IMR-90 (cell line): ENCODE measurements around the gene BCAP31. TPM values are rescaled to one million over a fixed set of nuclear protein-coding genes. Genes with fewer than 3 reads are reported as not detected.

Experiments used
- ATAC-seq: fragments of 200-7000 bp; cut with Tn5 transposase; 2 replicates; pipeline ENCODE4 v1.9.1; 2020; ENCODE audit warnings: low read depth, mild to moderate bottlenecking, moderate library complexity
- BruUV-seq: library from RNA; stranded (reverse); fragments of 400-500 nt; replicated peaks from 2 replicates; lab custom pipeline; 2021; lab: Mats Ljungman, UMichigan
- CTCF ChIA-PET: fragments of 300-600 bp; formaldehyde crosslinking; extraction: SDS; loops from one replicate; lab custom pipeline; 2021; ENCODE audit warnings: antibody characterized with exemption; lab: Yijun Ruan, JAX
- POLR2A ChIA-PET: fragments of 300-600 bp; sonication (Branson Sonifier 250); formaldehyde crosslinking; loops from one replicate; lab custom pipeline; 2022; ENCODE audit warnings: antibody characterized with exemption; ENCODE audit not compliant: unreplicated experiment; lab: Charles Lee
- DNase-seq: peaks from one replicate; pipeline ENCODE4 v3.0.0; 2013
- H2AFZ ChIP-seq: replicated peaks from 2 replicates; pipeline ENCODE3; 2013; ENCODE audit warnings: low read length, mild to moderate bottlenecking; ENCODE audit not compliant: poor library complexity
- H2AK5ac ChIP-seq: 2 replicates; pipeline ENCODE4 v1.6.1; 2013; ENCODE audit warnings: low read depth, low read length, inconsistent platforms
- H2AK9ac ChIP-seq: replicated peaks from 2 replicates; pipeline ENCODE3; 2013; ENCODE audit warnings: mild to moderate bottlenecking, low read depth, low read length, moderate library complexity; ENCODE audit not compliant: poor library complexity
- H2BK120ac ChIP-seq: 2 replicates; pipeline ENCODE4 v1.6.1; 2013; ENCODE audit warnings: low read depth, low read length, inconsistent platforms
- H2BK15ac ChIP-seq: 3 replicates; pipeline ENCODE4 v1.6.1; 2013; ENCODE audit warnings: low read depth, low read length, inconsistent platforms
- H2BK20ac ChIP-seq: 2 replicates; pipeline ENCODE4 v1.6.1; 2013; ENCODE audit warnings: low read depth, mild to moderate bottlenecking, inconsistent platforms, low read length, moderate library complexity
- H2BK5ac ChIP-seq: 2 replicates; pipeline ENCODE4 v1.6.1; 2013; ENCODE audit warnings: mild to moderate bottlenecking, low read depth, low read length, inconsistent platforms; ENCODE audit not compliant: poor library complexity, severe bottlenecking
- H3K14ac ChIP-seq: replicated peaks from 2 replicates; pipeline ENCODE4 v1.6.1; 2013; ENCODE audit warnings: low read depth, low read length, inconsistent platforms
- H3K18ac ChIP-seq: 2 replicates; pipeline ENCODE4 v1.6.1; 2013; ENCODE audit warnings: low read depth, low read length, control low read depth
- H3K23ac ChIP-seq: 2 replicates; pipeline ENCODE4 v1.6.1; 2013; ENCODE audit warnings: low read depth, low read length, inconsistent platforms
- H3K27ac ChIP-seq: 2 replicates; pipeline ENCODE4 v1.5.1; 2013; ENCODE audit warnings: mild to moderate bottlenecking, control low read depth, low read length; ENCODE audit not compliant: insufficient read depth
- H3K27me3 ChIP-seq: 2 replicates; pipeline ENCODE4 v1.6.1; 2013; ENCODE audit warnings: low read length; ENCODE audit not compliant: control insufficient read depth, insufficient read depth
- H3K36me3 ChIP-seq: 2 replicates; pipeline ENCODE4 v1.6.1; 2013; ENCODE audit warnings: low read length, mixed read lengths; ENCODE audit not compliant: control insufficient read depth, insufficient read depth
- H3K4ac ChIP-seq: 2 replicates; pipeline ENCODE4 v1.6.1; 2013; ENCODE audit warnings: low read depth, low read length, inconsistent platforms
- H3K4me1 ChIP-seq: 2 replicates; pipeline ENCODE4 v1.6.1; 2013; ENCODE audit warnings: low read length, mixed read lengths; ENCODE audit not compliant: control insufficient read depth, insufficient read depth
- H3K4me2 ChIP-seq: 2 replicates; pipeline ENCODE4 v1.6.1; 2013; ENCODE audit warnings: low read depth, mild to moderate bottlenecking, control low read depth, low read length, moderate library complexity
- H3K4me3 ChIP-seq: 2 replicates; pipeline ENCODE4 v1.5.1; 2013; ENCODE audit warnings: low read depth, mild to moderate bottlenecking, control low read depth, low read length, moderate library complexity; ENCODE audit not compliant: insufficient read depth
- H3K56ac ChIP-seq: 2 replicates; pipeline ENCODE4 v1.6.1; 2013; ENCODE audit warnings: low read length, inconsistent platforms; ENCODE audit not compliant: insufficient read depth; ENCODE audit errors: extremely low read depth
- H3K79me1 ChIP-seq, 2 experiments: 2 replicates each; pipeline ENCODE4 v1.6.1; 2013; ENCODE audit warnings: low read length in 2 of 2, inconsistent platforms in 1 of 2, low read depth in 1 of 2
- H3K9ac ChIP-seq: 2 replicates; pipeline ENCODE4 v1.6.1; 2013; ENCODE audit warnings: low read depth, low read length, control low read depth
- H3K9me1 ChIP-seq: 2 replicates; pipeline ENCODE4 v1.6.1; 2013; ENCODE audit warnings: low read length, inconsistent platforms; ENCODE audit not compliant: insufficient read depth
- H3K9me3 ChIP-seq: 2 replicates; pipeline ENCODE4 v1.6.1; 2013; ENCODE audit warnings: low read length; ENCODE audit not compliant: control insufficient read depth, insufficient read depth
- H4K20me1 ChIP-seq: 2 replicates; pipeline ENCODE4 v1.6.1; 2013; ENCODE audit warnings: low read length, inconsistent platforms; ENCODE audit not compliant: insufficient read depth
- H4K5ac ChIP-seq: 2 replicates; pipeline ENCODE4 v1.6.1; 2013; ENCODE audit warnings: mild to moderate bottlenecking, low read depth, low read length, control low read depth
- H4K8ac ChIP-seq, 2 experiments: 2 replicates each; pipeline ENCODE4 v1.6.1; 2013; ENCODE audit warnings: low read depth in 2 of 2, low read length in 2 of 2, control low read depth in 1 of 2, inconsistent platforms in 1 of 2
- H4K91ac ChIP-seq: 2 replicates; pipeline ENCODE4 v1.6.1; 2013; ENCODE audit warnings: low read depth, low read length, inconsistent platforms; ENCODE audit not compliant: insufficient read depth
- BHLHE40 ChIP-seq: fragments of 150-350 bp; IDR thresholded peaks from 2 replicates; pipeline ENCODE4 v1.6.1; 2016; ENCODE audit warnings: mild to moderate bottlenecking, low read depth, low read length
- CEBPB ChIP-seq: IDR thresholded peaks from 2 replicates; pipeline ENCODE4 v1.6.1; 2012; ENCODE audit warnings: low read depth, low read length, improper control_type of control experiment
- CHD1 ChIP-seq: IDR thresholded peaks from 2 replicates; pipeline ENCODE4 v1.6.1; 2012; ENCODE audit warnings: low read depth, low read length, improper control_type of control experiment
- CTCF ChIP-seq: conservative IDR thresholded peaks from 2 replicates; pipeline ENCODE4 v1.5.1; 2012; ENCODE audit warnings: mild to moderate bottlenecking, low read depth, low read length, improper control_type of control experiment
- ELK1 ChIP-seq: fragments of 150-350 bp; IDR thresholded peaks from 2 replicates; pipeline ENCODE4 v1.6.1; 2016; ENCODE audit warnings: low read depth, mild to moderate bottlenecking, low read length, moderate library complexity, borderline replicate concordance
- FOS ChIP-seq: fragments of 150-350 bp; IDR thresholded peaks from 2 replicates; pipeline ENCODE4 v1.6.1; 2016; ENCODE audit warnings: low read depth, low read length
- MAFK ChIP-seq: IDR thresholded peaks from 2 replicates; pipeline ENCODE4 v1.6.1; 2012; ENCODE audit warnings: low read depth, low read length, improper control_type of control experiment
- MAZ ChIP-seq: IDR thresholded peaks from 2 replicates; pipeline ENCODE4 v1.6.1; 2012; ENCODE audit warnings: low read depth, mild to moderate bottlenecking, low read length, improper control_type of control experiment, moderate library complexity, borderline replicate concordance
- MXI1 ChIP-seq: IDR thresholded peaks from 2 replicates; pipeline ENCODE4 v1.6.1; 2012; ENCODE audit warnings: low read depth, mild to moderate bottlenecking, low read length, moderate library complexity, borderline replicate concordance
- NFE2L2 ChIP-seq: fragments of 150-350 bp; IDR thresholded peaks from 2 replicates; pipeline ENCODE4 v1.6.1; 2016; ENCODE audit warnings: low read depth, mild to moderate bottlenecking, low read length
- POLR2A ChIP-seq: IDR thresholded peaks from 2 replicates; pipeline ENCODE4 v1.6.1; 2012; ENCODE audit warnings: mild to moderate bottlenecking, low read depth, low read length
- RAD21 ChIP-seq: IDR thresholded peaks from 2 replicates; pipeline ENCODE4 v1.6.1; 2012; ENCODE audit warnings: low read length, improper control_type of control experiment
- RCOR1 ChIP-seq: IDR thresholded peaks from 2 replicates; pipeline ENCODE4 v1.6.1; 2012; ENCODE audit warnings: mild to moderate bottlenecking, low read length, improper control_type of control experiment; ENCODE audit not compliant: insufficient replicate concordance
- RFX5 ChIP-seq: IDR thresholded peaks from 2 replicates; pipeline ENCODE4 v1.8.0; 2012; ENCODE audit warnings: low read depth, mild to moderate bottlenecking, low read length, moderate library complexity
- SMC3 ChIP-seq: fragments of 150-350 bp; IDR thresholded peaks from 2 replicates; pipeline ENCODE4 v1.6.1; 2016; ENCODE audit warnings: low read depth, mild to moderate bottlenecking, antibody characterized with exemption, low read length, moderate library complexity
- USF2 ChIP-seq: fragments of 150-350 bp; IDR thresholded peaks from 2 replicates; pipeline ENCODE4 v1.6.1; 2017; ENCODE audit warnings: mild to moderate bottlenecking, antibody characterized with exemption, low read length, low read depth
- WGBS, 2 experiments: methylation state at CpG; one replicate each; pipeline versions ENCODE4 v1.1.5 to v1.1.7; 2013; ENCODE audit warnings: missing lambda C conversion rate in 2 of 2; ENCODE audit not compliant: insufficient read length in 1 of 2; ENCODE audit errors: extremely low coverage in 2 of 2; 5-methylcytosine and 5-hydroxymethylcytosine counted together
- dilution Hi-C: fragments of 300-500 bp; cut with HindIII; formaldehyde crosslinking; loops from one replicate; pipeline ENCODE4 v1.14.3; 2018; ENCODE audit warnings: low sequenced_read_pairs; ENCODE audit not compliant: unreplicated experiment
- in situ Hi-C: fragments of 300-500 bp; cut with MboI; formaldehyde crosslinking; loops from 3 replicates; pipeline ENCODE4 v1.14.3; 2019; ENCODE audit warnings: low sequenced_read_pairs, inconsistent platforms, mixed read lengths
- intact Hi-C: fragments of 100-400 bp; cut with micrococcal nuclease; formaldehyde crosslinking; loops from 2 replicates; pipeline ENCODE4 v1.10.0; 2022
- polyA plus RNA-seq, 3 experiments: library from polyadenylated mRNA; depleted of rRNA; stranded (reverse); fragments of >200 nt; gene quantifications; 2 replicates each; pipeline ENCODE4 v1.2.3, GENCODE V29; 2012; ENCODE audit warnings: low replicate concordance in 1 of 3
- total RNA-seq: library from RNA; depleted of rRNA; stranded (reverse); fragments of >200 nt; gene quantifications from 2 replicates; pipeline ENCODE4 v1.2.3, GENCODE V29; 2012

BCAP31 gene
- total and polyA plus RNA-seq, 2 of the 4 experiments (the other 2 are of a cell fraction), result 125 to 244 TPM

GRCh38 chrX:153738056-153738605 lies 13.9 kb upstream of the BCAP31 start:
- 88% methylated on average over 14 of the region's 27 CpGs; no CpG with 5 or more reads in 1 of the 2 experiments for WGBS, 2 experiments

More at GRCh38 chrX:153738056-153738605, 13.9 kb upstream of the BCAP31 start:
- Histone ChIP-seq H3K4ac (no peak overlapping the region), H3K27me3 (no peaks in the 10 kb centered on the region), H3K27ac (no peak overlapping the region), H3K9ac (no peak overlapping the region), H3K14ac (no peak overlapping the region), H2BK120ac (no peak overlapping the region), H2BK5ac (no peak overlapping the region), H4K5ac (no peak overlapping the region), H3K79me1 (no peaks in the 10 kb centered on the region), H3K4me1 (peaks cover under 1% of the 10 kb centered on the region; the same call in 1 of the 2 replicates), H2AFZ (no peak overlapping the region), H4K91ac (no peak overlapping the region), H3K18ac (no peak overlapping the region), H3K4me2 (no peak overlapping the region), H3K9me3 (0 out of 2 replicates have a peak, but pooled peaks cover 1% of the 10 kb centered on the region), H4K8ac (no peak overlapping the region), H3K36me3 (peaks cover 10% of the 10 kb centered on the region; the same call in 1 of the 2 replicates), H2AK9ac (no peak overlapping the region), H4K20me1 (no peaks in the 10 kb centered on the region), H2AK5ac (no peak overlapping the region), H3K4me3 (no peak overlapping the region), H3K56ac (no peak overlapping the region), H2BK20ac (no peak overlapping the region), H3K9me1 (no peaks in the 10 kb centered on the region), H3K23ac (no peak overlapping the region), H2BK15ac (no peak overlapping the region)
- ChIA-PET POLR2A (no interaction called here), CTCF (no interaction called here)
- ATAC-seq (no peak), DNase-seq (no peak)
- TF ChIP-seq NFE2L2 (no peak), FOS (no peak), RCOR1 (no peak), ELK1 (no peak), MAZ (no peak), USF2 (no peak), BHLHE40 (no peak), CHD1 (no peak), RFX5 (no peak), CTCF (no peak), SMC3 (no peak), MAFK (no peak), POLR2A (no peak), RAD21 (no peak), CEBPB (no peak), MXI1 (no peak)
- in situ Hi-C loops, result no loop called here
- intact Hi-C loops, result no loop called here
- no TSS peak for BruUV-seq
- dilution Hi-C loops, result no loop called here
